ENCODE data around the gene PPIE. TPM values are rescaled to one million over a fixed set of nuclear protein-coding genes. Genes with fewer than 3 reads are reported as not detected.

Gene PPIE
- total and polyA plus RNA-seq, 2 of the 4 experiments (the other 2 are of a cell fraction) = 40.9 to 68.1 TPM

GRCh38 chr1:39726600-39726999, 12.1 kb upstream of the PPIE start:
- Histone ChIP-seq H3K27me3 (ENCODE audit: control insufficient read depth, insufficient read depth, low read length) (peaks cover 53% of the 10 kb centered on the region), H2BK15ac (ENCODE audit: low read depth, low read length) (no peak overlapping the region), H2AK5ac (ENCODE audit: low read depth, low read length) (no peak overlapping the region), H4K20me1 (ENCODE audit: insufficient read depth, low read length) (no peaks in the 10 kb centered on the region), H2AK9ac (replicated peaks; ENCODE audit: low read depth, low read length, poor library complexity) (no peak overlapping the region), H2BK20ac (ENCODE audit: low read depth, low read length) (no peak overlapping the region), H3K36me3 (ENCODE audit: control insufficient read depth, insufficient read depth, low read length) (no peaks in the 10 kb centered on the region), H3K4me2 (ENCODE audit: low read depth, low read length) (no peak overlapping the region), H3K4me1 (ENCODE audit: control insufficient read depth, insufficient read depth, low read length) (no peaks in the 10 kb centered on the region), H3K9me1 (ENCODE audit: insufficient read depth, low read length) (no peaks in the 10 kb centered on the region), H3K79me1 (ENCODE audit: low read depth in 1 of 2, low read length in 2 of 2) (no peaks in the 10 kb centered on the region), H3K27ac (ENCODE audit: insufficient read depth, low read length) (no peak overlapping the region), H3K4ac (ENCODE audit: low read depth, low read length) (no peak overlapping the region), H3K9me3 (ENCODE audit: control insufficient read depth, insufficient read depth, low read length) (no peaks in the 10 kb centered on the region), H3K23ac (ENCODE audit: low read depth, low read length) (no peak overlapping the region), H2BK120ac (ENCODE audit: low read depth, low read length) (no peak overlapping the region), H3K56ac (ENCODE audit: extremely low read depth, insufficient read depth, low read length) (no peak overlapping the region), H3K14ac (replicated peaks; ENCODE audit: low read depth, low read length) (no peak overlapping the region), H3K18ac (ENCODE audit: low read depth, low read length) (no peak overlapping the region), H2BK5ac (ENCODE audit: low read depth, low read length, poor library complexity, severe bottlenecking) (no peak overlapping the region), H3K4me3 (ENCODE audit: insufficient read depth, low read depth, low read length) (no peak overlapping the region), H3K9ac (ENCODE audit: low read depth, low read length) (no peak overlapping the region), H2AFZ (replicated peaks; ENCODE audit: low read length, poor library complexity) (no peak overlapping the region), H4K5ac (ENCODE audit: low read depth, low read length) (no peak overlapping the region), H4K91ac (ENCODE audit: insufficient read depth, low read depth, low read length) (no peak overlapping the region), H4K8ac (ENCODE audit: low read depth in 2 of 2, low read length in 2 of 2) (no peak overlapping the region)
- ChIA-PET POLR2A (ENCODE audit: unreplicated experiment) (no interaction called here), CTCF (no interaction called here)
- dilution Hi-C loops (cut with HindIII; ENCODE audit: low sequenced_read_pairs, unreplicated experiment) = no loop called here
- ATAC-seq (ENCODE audit: low read depth) = no peak
- intact Hi-C loops (cut with micrococcal nuclease) = no loop called here
- in situ Hi-C loops (cut with MboI; ENCODE audit: low sequenced_read_pairs) = no loop called here
- WGBS, 2 experiments (ENCODE audit: extremely low coverage in 2 of 2, insufficient read length in 1 of 2) = no CpG with 5 or more reads among the region's 3 CpGs
- no TSS peak for BruUV-seq (replicated peaks)
- no peak for DNase-seq
- TF ChIP-seq RAD21 (IDR thresholded peaks at IDR 0.05; ENCODE audit: low read length) = no peak
- no peak for TF ChIP-seq RCOR1 (IDR thresholded peaks at IDR 0.05; ENCODE audit: insufficient replicate concordance, low read length)
- TF ChIP-seq MAFK (IDR thresholded peaks at IDR 0.05; ENCODE audit: low read depth, low read length) = no peak
- TF ChIP-seq NFE2L2 (IDR thresholded peaks at IDR 0.05; ENCODE audit: low read depth, low read length) = no peak
- TF ChIP-seq BHLHE40 (IDR thresholded peaks at IDR 0.05; ENCODE audit: low read depth, low read length) = no peak
- no peak for TF ChIP-seq CHD1 (IDR thresholded peaks at IDR 0.05; ENCODE audit: low read depth, low read length)
- no peak for TF ChIP-seq MXI1 (IDR thresholded peaks at IDR 0.05; ENCODE audit: borderline replicate concordance, low read depth, low read length)
- TF ChIP-seq POLR2A (IDR thresholded peaks at IDR 0.05; ENCODE audit: low read depth, low read length) = no peak
- TF ChIP-seq ELK1 (IDR thresholded peaks at IDR 0.05; ENCODE audit: borderline replicate concordance, low read depth, low read length) = no peak
- TF ChIP-seq CTCF (conservative IDR thresholded peaks at IDR 0.05; ENCODE audit: low read depth, low read length) = no peak
- no peak for TF ChIP-seq USF2 (IDR thresholded peaks at IDR 0.05; ENCODE audit: low read depth, low read length)
- TF ChIP-seq SMC3 (IDR thresholded peaks at IDR 0.05; ENCODE audit: low read depth, low read length) = no peak
- TF ChIP-seq FOS (IDR thresholded peaks at IDR 0.05; ENCODE audit: low read depth, low read length) = no peak
- no peak for TF ChIP-seq CEBPB (IDR thresholded peaks at IDR 0.05; ENCODE audit: low read depth, low read length)
- TF ChIP-seq RFX5 (IDR thresholded peaks at IDR 0.05; ENCODE audit: low read depth, low read length) = no peak
- TF ChIP-seq MAZ (IDR thresholded peaks at IDR 0.05; ENCODE audit: borderline replicate concordance, low read depth, low read length) = no peak

All from IMR-90 (cell line).